Neural progenitor cell (in vitro differentiated cells): Measurements from ENCODE around the gene PKDCC. TPM values are rescaled to one million over a fixed set of nuclear protein-coding genes. Genes with fewer than 3 reads are reported as not detected.
"Not testable (repeated sequence)": the region's sequence is repeated elsewhere in the genome, so short reads cannot be mapped to it uniquely, and the experiment has no call there.

Source experiments
- DNase-seq: peaks from one replicate; pipeline ENCODE4 v3.0.0-alpha.2; 2016; ENCODE audit warnings: low spot score
- H2AFZ ChIP-seq: fragments of 200-600 bp; sonication (generic); replicated peaks from 2 replicates; pipeline ENCODE4 v1.6.1; 2016; ENCODE audit warnings: antibody characterized with exemption
- H3F3A ChIP-seq: fragments of 200-600 bp; sonication (generic); 2 replicates; pipeline ENCODE4 v1.6.1; 2016; ENCODE audit warnings: antibody characterized with exemption, low read depth
- H3K27ac ChIP-seq: fragments of 200-600 bp; sonication (generic); 2 replicates; pipeline ENCODE4 v1.5.1; 2016; ENCODE audit warnings: mild to moderate bottlenecking
- H3K27me3 ChIP-seq: fragments of 200-600 bp; sonication (generic); 2 replicates; pipeline ENCODE4 v1.6.1; 2016; ENCODE audit warnings: mild to moderate bottlenecking, moderate library complexity
- H3K36me3 ChIP-seq: fragments of 200-600 bp; sonication (generic); 2 replicates; pipeline ENCODE4 v1.5.1; 2016
- H3K4me1 ChIP-seq: fragments of 200-600 bp; sonication (generic); 2 replicates; pipeline ENCODE4 v1.6.1; 2016; ENCODE audit warnings: mixed run types
- H3K4me2 ChIP-seq: fragments of 200-600 bp; sonication (generic); 2 replicates; pipeline ENCODE4 v1.6.1; 2016
- H3K4me3 ChIP-seq: fragments of 200-600 bp; sonication (generic); 2 replicates; pipeline ENCODE4 v1.5.1; 2016
- H3K79me2 ChIP-seq: fragments of 200-600 bp; sonication (generic); 2 replicates; pipeline ENCODE4 v1.6.1; 2016; ENCODE audit warnings: low read depth
- H3K9ac ChIP-seq: fragments of 200-600 bp; sonication (generic); 2 replicates; pipeline ENCODE4 v1.6.1; 2016
- H3K9me3 ChIP-seq: fragments of 200-600 bp; sonication (generic); 2 replicates; pipeline ENCODE4 v1.5.1; 2016; ENCODE audit warnings: low read depth
- H4K20me1 ChIP-seq: fragments of 200-600 bp; sonication (generic); 2 replicates; pipeline ENCODE4 v1.6.1; 2016; ENCODE audit warnings: low read depth
- H3K27ac Mint-ChIP-seq: 3 replicates; pipeline ENCODE4 v1.8.0; 2021; ENCODE audit warnings: mixed read lengths
- H3K27me3 Mint-ChIP-seq: 2 replicates; pipeline ENCODE4 v1.8.0; 2022; ENCODE audit warnings: low read depth, mild to moderate bottlenecking, inconsistent platforms, moderate library complexity, mixed read lengths; ENCODE audit not compliant: insufficient read depth
- H3K36me3 Mint-ChIP-seq: 3 replicates; pipeline ENCODE4 v1.8.0; 2021; ENCODE audit warnings: mixed read lengths
- H3K4me1 Mint-ChIP-seq: 3 replicates; pipeline ENCODE4 v1.8.0; 2021; ENCODE audit warnings: mixed read lengths
- H3K4me3 Mint-ChIP-seq: 3 replicates; pipeline ENCODE4 v1.8.0; 2021; ENCODE audit warnings: mild to moderate bottlenecking, moderate library complexity, mixed read lengths
- H3K9me3 Mint-ChIP-seq: 3 replicates; pipeline ENCODE4 v1.8.0; 2020; ENCODE audit warnings: mixed read lengths
- EZH2 ChIP-seq: fragments of 200-600 bp; sonication (generic); IDR thresholded peaks from 2 replicates; pipeline ENCODE4 v1.6.1; 2017; ENCODE audit warnings: antibody characterized with exemption, mild to moderate bottlenecking, moderate library complexity
- EZH2phosphoT487 ChIP-seq: fragments of 200-600 bp; sonication (generic); IDR thresholded peaks from 2 replicates; pipeline ENCODE4 v1.6.1; 2017; ENCODE audit warnings: antibody characterized with exemption
- total RNA-seq: library from RNA; depleted of rRNA; stranded (reverse); fragments of >200 nt; gene quantifications from 2 replicates; pipeline ENCODE4 v1.2.3, GENCODE V29; 2015; ENCODE audit warnings: low replicate concordance
- TF ChIP-seq, protein P1 (sequence below): fragments of 200-600 bp; sonication (generic); IDR thresholded peaks from 2 replicates; pipeline ENCODE4 v1.5.1; 2017; ENCODE audit warnings: antibody characterized with exemption, mild to moderate bottlenecking

PKDCC gene
- total RNA-seq, 1 donor from 2014 or later = 70.4 TPM

DNA sequence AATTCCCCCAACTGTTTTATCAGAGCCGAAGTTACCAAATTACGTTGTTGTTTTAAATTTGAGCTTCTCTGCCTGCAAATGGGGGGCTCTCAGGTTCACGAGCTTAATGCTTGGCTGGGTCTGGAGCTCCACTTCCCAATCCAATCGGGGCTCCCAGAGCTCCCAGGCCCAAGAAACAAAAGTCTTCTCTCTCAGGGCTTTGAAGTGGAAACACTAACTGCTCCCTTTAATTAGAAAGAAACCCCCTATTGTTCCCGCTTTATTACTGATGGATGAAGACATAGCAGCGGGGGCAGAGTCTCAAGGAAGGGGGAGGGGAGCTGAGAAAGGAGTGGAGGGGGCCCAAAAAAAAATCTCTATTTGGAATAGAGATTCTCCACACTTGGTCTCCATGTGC is 15.6 kb upstream of the PKDCC start:
- Mint-ChIP-seq H3K4me1 (peaks cover 56% of the 10 kb centered on the region), H3K27ac (no peak overlapping the region), H3K27me3 (peaks cover 37% of the 10 kb centered on the region), H3K36me3 (no peaks in the 10 kb centered on the region), H3K9me3 (peaks cover 6% of the 10 kb centered on the region), H3K4me3 (no peak overlapping the region)
- no peak overlapping the region for H3K27ac ChIP-seq
- peak overlapping the region; percentile 74 for H3K4me2 ChIP-seq
- H3F3A ChIP-seq = peaks cover 62% of the 10 kb centered on the region
- H4K20me1 ChIP-seq = no peaks in the 10 kb centered on the region
- no peaks in the 10 kb centered on the region for H3K9me3 ChIP-seq
- no peaks in the 10 kb centered on the region for H3K79me2 ChIP-seq
- no peak overlapping the region for H3K9ac ChIP-seq
- H3K27me3 ChIP-seq = no peaks in the 10 kb centered on the region
- no peaks in the 10 kb centered on the region for H3K36me3 ChIP-seq
- no peak overlapping the region for H2AFZ ChIP-seq
- peaks cover 60% of the 10 kb centered on the region for H3K4me1 ChIP-seq
- H3K4me3 ChIP-seq = peak overlapping the region; percentile 21
- TF ChIP-seq, protein P1, sequence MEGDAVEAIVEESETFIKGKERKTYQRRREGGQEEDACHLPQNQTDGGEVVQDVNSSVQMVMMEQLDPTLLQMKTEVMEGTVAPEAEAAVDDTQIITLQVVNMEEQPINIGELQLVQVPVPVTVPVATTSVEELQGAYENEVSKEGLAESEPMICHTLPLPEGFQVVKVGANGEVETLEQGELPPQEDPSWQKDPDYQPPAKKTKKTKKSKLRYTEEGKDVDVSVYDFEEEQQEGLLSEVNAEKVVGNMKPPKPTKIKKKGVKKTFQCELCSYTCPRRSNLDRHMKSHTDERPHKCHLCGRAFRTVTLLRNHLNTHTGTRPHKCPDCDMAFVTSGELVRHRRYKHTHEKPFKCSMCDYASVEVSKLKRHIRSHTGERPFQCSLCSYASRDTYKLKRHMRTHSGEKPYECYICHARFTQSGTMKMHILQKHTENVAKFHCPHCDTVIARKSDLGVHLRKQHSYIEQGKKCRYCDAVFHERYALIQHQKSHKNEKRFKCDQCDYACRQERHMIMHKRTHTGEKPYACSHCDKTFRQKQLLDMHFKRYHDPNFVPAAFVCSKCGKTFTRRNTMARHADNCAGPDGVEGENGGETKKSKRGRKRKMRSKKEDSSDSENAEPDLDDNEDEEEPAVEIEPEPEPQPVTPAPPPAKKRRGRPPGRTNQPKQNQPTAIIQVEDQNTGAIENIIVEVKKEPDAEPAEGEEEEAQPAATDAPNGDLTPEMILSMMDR = no peak
- TF ChIP-seq EZH2phosphoT487 = peak; percentile 58
- peak; percentile 85 for DNase-seq

GRCh38 chr2:42032745-42033144 is 15.1 kb upstream of the PKDCC start:
- peak overlapping the region; percentile 43 for H3K27ac Mint-ChIP-seq
- no peaks in the 10 kb centered on the region for H3K9me3 ChIP-seq

GRCh38 chr2:42034096-42034495 is 13.7 kb upstream of the PKDCC start:
- H3K4me3 ChIP-seq, H3K36me3 Mint-ChIP-seq, H3K36me3 ChIP-seq, DNase-seq, H3K9me3 Mint-ChIP-seq, H3K4me2 ChIP-seq, H3K9me3 ChIP-seq, H4K20me1 ChIP-seq, H3K9ac ChIP-seq, H2AFZ ChIP-seq, H3K27me3 ChIP-seq, H3K27ac ChIP-seq, H3K79me2 ChIP-seq, H3K4me3 Mint-ChIP-seq: not testable (repeated sequence)
- Mint-ChIP-seq H3K4me1 (peaks cover 41% of the 10 kb centered on the region), H3K27me3 (peaks cover 40% of the 10 kb centered on the region), H3K27ac (peak overlapping the region; percentile 4)
- peaks cover 51% of the 10 kb centered on the region for H3K4me1 ChIP-seq
- peaks cover 48% of the 10 kb centered on the region for H3F3A ChIP-seq

More at GRCh38 chr2:42032745-42033144, 15.1 kb upstream of the PKDCC start:
- DNase-seq = no peak
- H3K4me2 ChIP-seq = peak overlapping the region; percentile 74
- H3K36me3 Mint-ChIP-seq = no peaks in the 10 kb centered on the region
- H3K79me2 ChIP-seq = no peaks in the 10 kb centered on the region
- H3K9me3 Mint-ChIP-seq = peaks cover 4% of the 10 kb centered on the region
- peak overlapping the region; percentile 21 for H3K4me3 ChIP-seq
- H3K27me3 ChIP-seq = no peaks in the 10 kb centered on the region
- H3K4me1 Mint-ChIP-seq = peaks cover 52% of the 10 kb centered on the region
- peaks cover 37% of the 10 kb centered on the region for H3K27me3 Mint-ChIP-seq
- H3K27ac ChIP-seq = no peak overlapping the region
- H3K4me1 ChIP-seq = peaks cover 60% of the 10 kb centered on the region
- H2AFZ ChIP-seq = no peak overlapping the region
- TF ChIP-seq EZH2phosphoT487 (no peak), EZH2 (no peak)
- TF ChIP-seq, protein P1 = no peak
- H3K9ac ChIP-seq = no peak overlapping the region
- H4K20me1 ChIP-seq = no peaks in the 10 kb centered on the region
- peaks cover 62% of the 10 kb centered on the region for H3F3A ChIP-seq
- H3K4me3 Mint-ChIP-seq = peak overlapping the region; percentile 56
- H3K36me3 ChIP-seq = no peaks in the 10 kb centered on the region

DNA sequence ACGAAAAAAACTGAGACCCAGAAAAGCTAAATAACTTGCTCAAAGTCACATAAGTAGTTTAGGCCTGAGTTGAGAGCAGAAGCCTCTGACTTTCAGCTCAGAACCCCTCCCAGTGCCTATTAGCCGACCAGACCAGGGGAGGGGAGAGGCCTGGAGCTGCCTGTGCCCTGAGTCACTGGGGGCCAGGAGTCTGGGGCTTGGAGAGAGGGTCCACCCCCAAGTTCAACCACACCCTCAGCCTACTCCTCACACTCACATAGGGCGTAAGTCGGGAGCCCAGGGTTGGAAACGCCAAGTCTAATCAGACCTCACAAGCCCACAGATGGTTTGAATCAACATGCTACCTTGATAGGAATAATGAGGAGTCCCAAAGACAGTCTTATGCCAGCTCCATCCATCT is 12.6 kb upstream of the PKDCC start:
- H4K20me1 ChIP-seq = no peaks in the 10 kb centered on the region
- no peaks in the 10 kb centered on the region for H3K9me3 ChIP-seq
- no peak overlapping the region for H3K27ac Mint-ChIP-seq
- DNase-seq = no peak
- peaks cover 42% of the 10 kb centered on the region for H3K4me1 ChIP-seq
- H3K4me1 Mint-ChIP-seq = peaks cover 29% of the 10 kb centered on the region
- peaks cover 38% of the 10 kb centered on the region for H3K27me3 Mint-ChIP-seq
- H3K79me2 ChIP-seq = no peaks in the 10 kb centered on the region
- H3K36me3 ChIP-seq = no peaks in the 10 kb centered on the region
- peaks cover 37% of the 10 kb centered on the region for H3F3A ChIP-seq
- no peak overlapping the region for H3K4me2 ChIP-seq
- H3K9ac ChIP-seq = no peak overlapping the region
- H2AFZ ChIP-seq = no peak overlapping the region
- peaks cover 4% of the 10 kb centered on the region for H3K9me3 Mint-ChIP-seq
- no peak overlapping the region for H3K4me3 Mint-ChIP-seq
- TF ChIP-seq EZH2 (no peak), EZH2phosphoT487 (no peak)
- TF ChIP-seq, protein P1 = no peak
- no peaks in the 10 kb centered on the region for H3K36me3 Mint-ChIP-seq
- H3K27ac ChIP-seq = no peak overlapping the region
- no peak overlapping the region for H3K4me3 ChIP-seq
- H3K27me3 ChIP-seq = no peaks in the 10 kb centered on the region
